SIG-M5 treated with dmso at 0.1 percent for 504 hours (cell line): ENCODE measurements around the gene PLCB2.
A peak's percentile ranks its signal among the peaks of the same experiment; 100 is the strongest.

Experiments
- DNase-seq: peaks from one replicate; lab custom pipeline; 2025; ENCODE audit not compliant: unreplicated experiment; lab: John Stamatoyannopoulos, UW

Gene PLCB2

DNA sequence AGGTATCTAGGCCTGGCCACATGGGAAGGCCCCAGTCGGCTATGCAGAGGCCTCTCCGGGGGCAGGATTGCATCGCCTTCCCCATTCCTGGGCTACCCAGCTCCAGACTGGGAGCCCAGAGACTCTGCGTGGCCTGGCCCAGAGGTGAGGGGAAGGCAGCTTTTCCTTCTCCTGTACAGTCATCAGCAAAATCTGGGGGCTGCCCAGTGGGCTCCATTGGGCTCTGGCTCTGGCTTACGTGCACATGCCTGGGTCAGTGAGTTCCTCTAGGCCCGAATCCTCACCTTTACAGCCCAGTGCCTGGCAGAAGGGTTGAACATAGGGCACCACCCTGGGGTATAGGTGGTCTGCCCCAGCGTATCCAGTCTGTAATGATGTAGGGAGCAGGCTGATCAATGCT, 20.9 kb downstream of the PLCB2 start:
- no peak for DNase-seq

DNA sequence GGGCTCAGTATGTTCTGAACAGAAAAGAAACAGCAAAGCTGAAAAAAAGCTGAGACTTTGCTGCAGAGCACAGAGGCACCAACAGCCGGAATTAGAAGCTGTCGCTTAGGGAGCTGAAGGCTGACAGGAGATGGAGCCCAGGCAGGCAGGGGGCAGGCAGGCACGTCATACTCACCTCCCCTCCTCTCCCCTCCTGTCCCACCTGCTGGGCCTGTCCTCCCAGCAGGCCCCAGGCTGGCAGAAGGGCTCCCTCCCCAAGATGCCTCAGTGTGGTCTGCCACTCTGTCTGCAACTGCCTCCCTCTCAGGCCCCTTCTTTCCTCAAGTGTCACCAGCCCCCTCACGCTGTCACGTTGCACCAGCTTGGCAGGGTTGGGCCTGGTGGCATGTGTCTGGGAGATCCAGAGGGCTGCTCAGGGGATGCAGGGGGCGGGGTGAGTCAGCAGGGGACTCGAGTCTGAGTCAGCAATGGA, 21.6 kb downstream of the PLCB2 start:
- no peak for DNase-seq

DNA sequence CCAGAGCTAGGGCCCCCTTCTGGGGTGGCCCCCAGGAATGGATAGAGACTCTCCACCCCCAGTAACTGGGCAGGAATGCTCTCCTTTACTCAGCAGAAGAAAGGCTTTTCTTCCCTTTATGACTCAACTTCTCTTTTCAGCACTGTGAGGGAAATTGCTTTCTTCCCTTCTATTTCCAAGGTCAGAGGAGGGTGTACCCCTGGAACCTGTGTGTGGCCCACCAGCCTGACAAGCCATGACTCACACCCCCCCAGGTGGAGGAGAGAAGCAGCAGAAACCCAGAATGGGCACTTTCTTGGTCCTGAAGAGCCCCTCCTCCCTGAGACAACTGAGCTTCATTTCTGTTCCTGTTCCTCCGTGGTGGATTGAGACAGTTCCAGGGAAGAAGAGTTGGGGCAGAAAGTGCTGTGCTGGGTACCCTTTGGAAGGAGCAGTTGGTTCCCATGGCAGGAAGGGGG, 22.2 kb downstream of the PLCB2 start:
- peak; percentile 8 for DNase-seq

DNA sequence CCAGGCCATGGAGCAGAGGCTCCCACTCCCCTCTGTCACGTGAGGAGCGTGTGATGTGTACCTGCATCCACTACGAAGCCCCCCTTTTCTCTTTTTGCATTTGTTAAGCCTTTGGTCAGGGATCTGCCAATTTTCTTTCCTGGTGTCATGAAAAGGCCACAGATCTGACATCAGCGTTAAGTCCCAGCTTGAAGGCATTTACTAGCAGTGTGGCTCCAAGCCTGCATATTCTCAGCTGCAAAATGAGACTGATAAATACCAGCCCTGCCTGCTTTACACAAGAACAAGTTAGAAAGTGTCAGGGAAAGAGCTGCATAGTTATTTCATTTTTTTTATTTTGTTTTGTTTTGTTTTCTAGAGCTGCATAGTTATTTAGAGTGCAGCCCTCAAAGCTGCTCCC, 22.6 kb downstream of the PLCB2 start:
- no peak for DNase-seq

DNA sequence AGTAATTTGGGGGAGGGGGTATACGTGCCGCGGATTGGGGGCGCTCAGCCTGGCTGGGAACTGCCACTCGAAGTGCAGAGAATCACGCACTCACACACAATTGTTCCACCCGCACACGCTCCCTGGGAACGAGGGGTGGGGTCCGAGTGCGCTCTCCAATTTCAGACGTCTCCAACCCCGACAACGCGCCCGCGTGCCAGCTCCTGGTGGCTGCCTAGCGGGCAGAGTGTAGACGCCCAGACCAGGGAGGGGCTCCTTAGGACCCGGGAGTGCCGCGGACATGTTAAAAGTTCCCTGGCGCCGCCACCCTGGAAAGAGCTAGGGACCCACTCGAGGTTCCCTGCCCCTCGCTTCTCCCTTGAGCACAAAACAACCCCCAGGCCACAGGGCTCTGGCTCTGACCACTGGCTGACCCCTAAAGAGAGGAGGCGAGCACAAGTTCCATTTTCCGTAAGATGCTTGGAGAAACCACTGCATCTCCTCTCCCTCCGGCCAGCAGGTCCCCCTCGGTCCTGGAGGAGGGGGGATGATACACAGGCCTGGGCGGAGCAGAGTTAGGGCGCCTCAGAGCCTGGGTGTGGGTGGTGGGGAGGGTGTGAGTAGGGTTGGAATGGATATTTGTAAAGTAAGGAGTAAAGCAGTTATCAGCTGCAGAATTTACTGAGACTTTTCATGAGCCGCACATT, 24.0 kb downstream of the PLCB2 start:
- no peak for DNase-seq

DNA sequence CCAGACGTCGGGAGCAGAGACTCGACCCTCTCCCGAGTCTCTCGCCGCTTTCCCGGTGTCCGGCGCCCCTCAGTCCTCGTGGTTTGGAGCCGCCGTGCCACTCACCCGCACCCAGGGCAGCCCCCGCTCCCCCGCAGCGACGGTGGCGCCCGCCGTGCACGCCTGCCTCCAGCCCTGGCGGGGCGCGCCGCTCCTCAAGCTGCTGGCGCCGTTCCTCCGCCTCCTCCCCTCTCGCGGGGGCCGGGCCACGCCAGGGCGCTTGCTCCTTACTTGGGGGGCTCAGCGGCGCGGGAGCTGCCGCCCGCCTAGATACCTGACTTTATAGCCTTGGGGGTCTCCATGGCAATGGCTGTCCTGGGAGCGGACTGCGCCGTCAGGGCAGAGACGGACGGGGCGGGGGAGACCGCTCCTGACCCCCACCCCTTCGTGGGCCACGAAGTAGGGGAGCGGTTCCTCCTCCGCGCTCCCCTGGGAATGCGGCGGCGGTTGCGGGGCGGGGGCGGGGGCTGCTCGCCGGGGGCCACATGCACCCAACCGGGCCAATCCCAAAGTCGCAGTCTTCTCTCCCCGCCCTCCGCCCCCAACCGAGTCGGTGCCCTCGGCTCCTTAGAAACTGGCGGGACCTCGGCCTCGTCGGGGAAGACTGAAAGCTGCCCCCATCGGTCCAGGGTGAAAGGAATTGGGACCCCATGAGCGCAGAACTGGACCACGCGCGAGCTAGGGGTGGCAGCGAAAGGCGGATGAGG, 24.7 kb downstream of the PLCB2 start, which contains the start of gene ANKRD63:
Gene ANKRD63, minus strand, starts transcription at position 196 of the 746 bp plus-strand sequence. CDS start 478 bp downstream, outside the sequence.
- DNase-seq: peak; percentile 13

DNA sequence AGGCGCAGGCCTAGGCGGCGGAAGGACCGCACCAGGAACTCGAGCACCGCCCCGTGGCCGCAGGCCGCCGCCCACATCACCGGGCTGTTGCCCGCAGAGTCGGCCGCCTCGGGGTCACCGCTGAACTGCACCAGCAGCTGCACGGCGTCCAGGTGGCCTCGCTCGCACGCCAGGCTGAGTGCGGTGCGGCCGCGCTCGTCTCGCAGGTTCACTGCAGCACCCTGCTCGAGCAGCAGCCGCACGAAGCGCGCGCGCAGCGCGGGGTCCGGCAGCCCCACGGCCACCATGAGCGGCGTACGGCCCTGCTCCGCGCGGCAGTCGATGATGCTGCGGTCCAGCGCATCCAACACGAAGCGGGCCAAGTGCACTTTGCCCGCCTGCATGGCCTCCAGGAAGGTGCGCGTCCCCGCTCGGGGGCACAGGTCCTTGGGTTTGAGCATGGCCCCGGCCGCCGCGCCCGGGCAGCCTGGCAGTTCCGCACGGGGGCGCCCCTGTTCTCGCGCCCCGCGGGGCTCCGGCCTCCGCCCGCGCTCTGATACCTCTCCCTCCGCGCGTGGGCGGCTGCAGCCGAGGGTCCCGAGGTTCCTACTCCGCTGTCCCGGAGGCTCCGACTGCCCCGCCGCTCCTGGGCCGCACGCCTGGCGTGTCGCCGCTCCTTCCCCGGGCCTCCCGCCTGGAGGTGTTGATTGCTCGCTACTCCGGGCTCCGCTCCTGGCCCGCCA, 25.4 kb downstream of the PLCB2 start:
- peak; percentile 29 for DNase-seq

DNA sequence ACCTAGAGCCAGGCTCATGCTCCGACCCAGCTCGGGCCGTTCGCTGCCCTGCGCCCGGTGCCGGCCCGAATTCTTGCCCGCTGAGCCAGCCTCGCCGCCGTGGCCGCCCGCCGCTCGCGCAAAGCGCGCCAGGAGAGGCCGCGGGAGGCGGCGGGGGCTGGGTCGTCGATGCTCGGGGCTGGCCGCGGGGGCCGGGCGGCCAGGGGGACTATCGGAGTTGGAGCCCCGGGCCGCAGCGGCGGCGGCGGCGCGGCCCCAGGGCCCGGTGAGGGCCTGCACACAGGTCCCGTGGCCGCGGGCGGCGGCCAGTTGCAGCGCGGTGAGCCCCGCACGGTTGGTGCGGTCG, 26.0 kb downstream of the PLCB2 start:
- no peak for DNase-seq

DNA sequence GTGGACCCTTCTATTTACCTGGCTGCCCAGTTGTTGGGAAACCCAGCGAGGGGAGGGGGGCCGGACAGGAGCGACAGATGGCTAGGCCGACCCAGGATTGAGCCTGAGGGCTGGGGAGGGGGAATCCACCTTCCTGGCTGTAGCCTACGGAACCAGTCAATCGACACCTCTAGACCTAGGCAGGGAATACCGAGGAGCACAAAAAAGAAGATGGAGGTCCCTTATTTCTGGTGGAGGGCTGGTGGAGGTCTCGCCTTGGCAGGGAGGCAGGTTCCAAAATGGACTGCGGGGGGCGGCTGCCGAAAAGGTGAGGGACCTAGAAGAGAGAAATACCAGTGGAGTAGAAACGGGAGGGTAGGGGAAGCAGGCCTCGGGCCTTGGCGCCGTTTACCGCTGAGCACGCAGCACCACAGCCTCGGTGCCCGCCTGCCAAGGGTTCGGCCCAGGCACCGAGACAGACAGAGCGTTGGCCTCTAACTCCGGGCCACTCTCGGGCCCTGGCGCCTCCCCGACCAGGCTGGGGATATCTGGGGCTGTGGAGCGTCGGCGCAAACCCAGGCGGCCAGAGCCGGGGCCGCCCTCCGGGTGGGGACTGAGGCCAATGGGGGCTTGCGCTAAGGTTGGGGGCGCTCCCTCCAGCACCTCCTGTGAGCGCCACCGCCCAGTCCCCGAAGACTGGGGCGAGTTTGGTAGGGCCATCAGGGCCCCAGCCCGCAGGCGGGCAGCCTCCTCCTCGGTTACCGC, 26.5 kb downstream of the PLCB2 start:
- DNase-seq: no peak

DNA sequence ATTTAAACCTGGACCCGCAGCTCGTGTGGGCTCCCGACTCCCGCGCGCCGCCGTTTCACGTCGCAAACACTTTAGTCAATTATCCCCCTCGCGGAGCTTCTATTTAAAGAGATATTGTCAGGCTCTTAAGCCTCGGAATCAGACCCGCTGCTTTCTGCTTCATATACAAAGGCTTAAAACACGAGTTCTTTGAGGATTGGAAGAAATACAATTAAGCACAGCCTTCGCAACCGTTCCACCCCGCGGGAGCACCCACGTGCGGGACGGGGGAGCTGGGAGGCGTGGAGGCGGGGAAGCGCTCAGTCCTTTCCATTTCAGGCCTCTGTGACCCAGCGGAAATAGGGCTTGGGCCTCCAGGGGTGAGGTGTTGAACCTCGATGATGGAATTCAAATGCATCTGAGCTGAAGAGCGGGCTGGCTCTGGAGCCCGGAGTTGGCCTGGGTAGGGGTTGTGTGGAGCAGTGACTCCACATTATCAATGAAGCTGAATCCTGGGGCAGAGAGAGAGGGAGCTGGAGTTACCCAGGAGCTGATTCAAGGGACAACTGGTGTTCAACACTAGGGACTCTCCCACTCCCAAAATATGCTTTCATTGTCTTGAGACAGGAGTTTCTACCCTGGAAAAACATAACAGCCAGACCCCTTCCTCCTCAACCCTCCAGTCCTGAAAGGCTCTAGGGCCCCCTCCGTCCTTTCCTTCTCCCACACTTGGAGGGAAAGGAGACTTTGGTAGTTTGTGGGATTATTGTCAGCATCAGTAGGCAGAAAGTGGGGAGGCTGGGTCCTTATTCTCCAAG, 27.3 kb downstream of the PLCB2 start:
- no peak for DNase-seq

DNA sequence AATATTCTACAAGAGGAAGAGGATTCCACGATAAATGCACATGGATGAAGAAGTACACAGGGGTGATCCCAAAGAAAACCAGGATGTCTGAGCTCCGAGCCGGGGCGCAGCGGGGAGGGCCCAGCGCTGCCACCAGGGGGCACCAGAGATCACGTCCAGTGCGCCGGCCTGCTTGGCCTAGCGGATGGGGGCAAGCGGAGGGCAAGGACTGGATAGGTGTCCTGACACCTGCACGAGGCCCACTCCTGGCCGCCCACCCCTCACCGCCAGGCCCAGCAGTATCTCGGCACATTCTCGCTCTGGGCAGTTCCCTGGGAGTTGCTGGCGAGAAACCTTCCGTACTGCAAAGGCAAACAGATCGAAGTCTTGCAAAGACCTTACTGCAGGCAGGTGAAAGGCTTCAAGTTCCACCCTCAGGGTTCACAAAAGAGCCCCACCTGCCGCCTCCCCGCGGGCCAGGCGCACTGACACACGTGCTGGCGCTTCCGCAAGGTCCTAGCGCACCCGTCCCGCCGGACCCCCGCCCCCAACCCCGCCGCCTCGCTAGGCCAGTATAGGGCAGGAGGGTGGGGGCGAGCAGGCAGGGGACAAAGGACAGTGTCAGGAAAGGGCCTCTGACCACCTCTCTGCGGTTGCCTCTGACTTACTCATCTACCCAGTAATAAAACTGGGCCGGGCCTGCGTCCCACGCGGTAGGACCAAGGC, 28.1 kb downstream of the PLCB2 start:
- DNase-seq: peak; percentile 32

DNA sequence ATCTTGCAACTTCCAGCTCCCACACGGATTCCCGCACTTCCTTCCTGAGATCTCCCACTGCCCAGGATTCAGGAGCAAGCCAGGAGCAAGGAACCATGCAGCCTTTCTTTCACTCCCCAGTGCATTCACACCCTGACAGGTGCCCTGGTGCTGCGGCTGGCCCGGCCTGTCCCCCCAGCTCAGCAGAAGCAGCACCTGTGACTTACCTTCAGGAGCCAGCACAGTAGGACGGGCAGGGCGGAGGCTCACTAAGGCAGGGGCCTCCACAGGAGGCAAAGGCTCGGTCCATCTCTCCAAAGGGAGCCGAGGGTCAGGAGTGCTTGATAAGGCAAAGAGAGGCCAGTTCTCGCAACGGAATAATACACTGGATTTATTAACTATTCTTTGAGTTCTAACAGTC, 29.7 kb downstream of the PLCB2 start:
- DNase-seq: no peak

DNA sequence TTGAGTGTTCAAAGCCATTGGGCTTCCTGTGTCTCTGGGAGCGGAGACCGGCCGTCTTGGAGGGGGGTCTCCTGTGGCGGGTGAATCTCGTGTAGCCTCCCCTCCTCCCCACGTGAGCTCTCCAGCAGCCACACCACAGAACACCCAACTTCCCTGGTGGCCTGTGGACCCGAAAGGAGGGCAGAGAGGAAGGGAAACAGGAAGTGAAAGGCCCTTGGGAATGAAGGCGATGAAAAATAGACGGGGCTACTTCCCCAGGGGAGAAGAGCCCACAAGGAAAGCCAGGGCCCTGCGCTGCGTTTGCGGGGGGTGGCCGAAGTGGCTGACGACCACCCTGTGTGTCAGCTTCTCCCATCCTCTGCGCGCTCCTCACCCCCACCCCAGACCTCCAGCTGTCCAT, 30.3 kb downstream of the PLCB2 start:
- peak; percentile 80 for DNase-seq

DNA sequence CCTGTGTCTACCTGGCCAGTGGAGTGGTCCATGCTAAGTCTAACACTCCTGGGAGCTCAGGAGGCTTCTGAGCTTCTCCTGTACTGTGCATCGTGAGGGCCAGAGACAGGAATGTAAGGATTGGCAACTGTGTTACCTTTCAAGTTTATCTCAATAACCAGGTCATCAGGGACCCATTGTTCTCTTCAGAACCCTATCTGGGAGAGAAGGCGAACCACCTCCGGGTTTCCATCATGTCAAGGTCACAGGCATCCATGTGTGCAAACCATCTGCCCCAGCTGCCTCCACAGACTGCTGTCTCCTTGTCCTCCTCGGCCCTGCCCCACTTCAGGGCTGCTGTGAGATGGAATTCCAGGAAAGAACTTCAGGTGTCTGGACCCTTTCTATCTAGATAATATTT, 30.8 kb downstream of the PLCB2 start:
- no peak for DNase-seq

DNA sequence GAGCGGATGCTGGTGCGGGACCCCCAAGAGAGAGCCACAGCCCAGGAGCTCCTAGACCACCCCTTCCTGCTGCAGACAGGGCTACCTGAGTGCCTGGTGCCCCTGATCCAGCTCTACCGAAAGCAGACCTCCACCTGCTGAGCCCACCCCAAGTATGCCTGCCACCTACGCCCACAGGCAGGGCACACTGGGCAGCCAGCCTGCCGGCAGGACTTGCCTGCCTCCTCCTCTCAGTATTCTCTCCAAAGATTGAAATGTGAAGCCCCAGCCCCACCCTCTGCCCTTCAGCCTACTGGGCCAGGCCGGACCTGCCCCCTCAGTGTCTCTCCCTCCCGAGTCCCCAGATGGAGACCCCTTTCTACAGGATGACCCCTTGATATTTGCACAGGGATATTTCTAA, 31.8 kb downstream of the PLCB2 start:
- no peak for DNase-seq

DNA sequence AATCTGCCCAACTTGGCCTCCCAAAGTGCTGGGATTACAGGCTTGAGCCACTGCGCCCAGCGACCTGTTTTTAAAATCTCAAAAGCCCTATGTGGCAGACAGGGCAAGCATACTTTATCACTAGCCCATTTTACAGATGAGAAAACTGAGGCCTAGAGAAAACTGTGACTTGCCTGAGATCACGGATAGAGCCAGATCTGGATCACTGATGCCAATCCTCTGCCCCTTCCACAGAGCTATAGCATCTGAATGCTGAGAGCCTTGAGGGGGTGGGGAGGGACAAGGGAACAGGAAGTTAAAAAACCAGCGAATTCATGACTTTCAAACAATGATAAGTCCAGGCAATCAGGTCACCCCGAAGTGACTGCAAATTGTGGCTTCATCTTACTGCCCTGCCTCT, 32.2 kb downstream of the PLCB2 start:
- no peak for DNase-seq

DNA sequence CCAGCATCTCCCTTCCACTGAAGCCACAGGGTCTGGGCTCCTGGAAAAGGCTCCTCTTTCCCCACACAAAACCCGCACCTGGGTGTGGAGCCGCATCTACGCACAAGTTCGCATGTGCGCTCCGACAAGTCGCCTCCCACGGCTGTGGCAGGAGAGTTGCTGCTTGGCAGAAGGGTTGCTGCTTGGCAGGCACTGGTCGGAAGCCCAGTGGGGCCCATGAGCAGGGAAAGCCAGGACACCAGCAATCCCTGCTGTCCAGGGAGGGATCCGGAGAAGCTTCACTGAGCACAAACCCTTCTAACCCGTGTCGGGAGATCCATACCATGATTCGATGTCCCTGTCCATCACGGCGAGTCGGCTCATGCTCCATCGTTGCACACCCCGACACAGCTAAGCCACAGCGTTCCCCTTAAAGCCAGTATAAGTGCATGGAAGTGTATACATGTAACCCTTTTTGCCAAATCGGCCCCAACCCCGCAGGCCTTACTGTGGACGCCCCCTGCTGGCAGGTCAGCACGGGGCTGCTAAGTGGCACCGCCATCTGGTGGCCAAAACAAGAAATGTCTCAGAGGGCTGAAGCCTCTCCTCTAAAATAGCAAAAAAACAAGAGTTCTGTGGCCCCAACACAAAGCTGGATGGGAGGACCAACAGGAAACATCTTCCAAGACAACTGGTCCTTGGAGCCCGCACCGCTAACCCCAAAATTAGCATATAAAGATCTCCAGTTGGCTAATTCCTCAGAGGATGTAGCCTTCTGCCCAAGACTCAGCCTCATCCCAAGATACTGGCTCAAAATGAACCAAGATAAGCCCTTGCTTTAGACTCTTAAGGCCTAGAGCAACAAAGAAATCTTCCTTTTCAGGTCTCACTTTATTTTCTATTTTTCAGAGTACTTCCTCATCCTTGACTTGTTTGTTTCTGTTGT, 33.1 kb downstream of the PLCB2 start:
- DNase-seq: peak; percentile 72

DNA sequence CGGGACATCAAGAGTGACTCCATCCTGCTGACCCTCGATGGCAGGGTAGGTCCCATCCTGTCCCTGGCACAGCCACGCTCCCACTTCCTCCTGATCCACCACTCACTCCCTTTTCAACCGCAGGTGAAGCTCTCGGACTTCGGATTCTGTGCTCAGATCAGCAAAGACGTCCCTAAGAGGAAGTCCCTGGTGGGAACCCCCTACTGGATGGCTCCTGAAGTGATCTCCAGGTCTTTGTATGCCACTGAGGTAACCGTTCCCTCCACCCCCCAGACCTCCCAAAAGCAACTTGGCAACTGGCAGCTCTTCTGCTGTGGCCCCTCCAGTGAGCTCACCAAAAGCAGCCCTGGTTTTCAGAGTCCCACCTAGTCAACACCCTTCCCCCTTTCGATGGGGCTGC, 34.3 kb downstream of the PLCB2 start:
- no peak for DNase-seq
